Liver (tissue), 3 donors: ENCODE data around the gene SRRM1.

Experiments
- EGR1 ChIP-seq, 2 donors: IDR thresholded peaks; 2 replicates each; pipeline ENCODE4 v1.6.1; 2016 to 2018; ENCODE audit warnings: antibody characterized with exemption in 2 of 2, low read depth in 2 of 2
- TF ChIP-seq, protein P1 (sequence below): fragments of 150-350 bp; IDR thresholded peaks from 2 replicates; pipeline ENCODE4 v1.5.1; 2017; ENCODE audit warnings: improper control_type of control experiment, low read depth, low read length; ENCODE audit not compliant: missing input control
- donor health status: healthy.
- donor health status: healthy.

DNA sequence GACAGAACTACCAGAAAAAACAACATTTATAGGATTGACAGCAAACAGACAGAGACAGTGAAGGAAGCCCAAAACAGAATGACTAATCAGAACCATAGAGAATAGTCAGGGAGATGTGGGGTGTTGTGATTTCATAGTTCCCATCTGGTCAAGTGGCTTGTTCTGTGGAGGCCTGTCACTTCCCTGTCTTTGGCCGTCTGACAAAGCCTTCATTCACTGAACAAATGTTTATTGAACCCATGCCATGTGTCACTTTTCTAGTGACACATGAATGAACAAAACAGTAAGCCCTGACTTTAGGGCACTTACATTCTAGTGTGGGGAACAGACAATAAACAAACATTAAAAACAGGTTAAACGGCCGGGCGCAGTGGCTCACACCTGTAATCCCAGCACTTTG, 3.2 kb upstream of the SRRM1 start:
- no peak for TF ChIP-seq EGR1 (IDR thresholded peaks at IDR 0.05; ENCODE audit: low read depth in 2 of 2)
- TF ChIP-seq, protein P1, sequence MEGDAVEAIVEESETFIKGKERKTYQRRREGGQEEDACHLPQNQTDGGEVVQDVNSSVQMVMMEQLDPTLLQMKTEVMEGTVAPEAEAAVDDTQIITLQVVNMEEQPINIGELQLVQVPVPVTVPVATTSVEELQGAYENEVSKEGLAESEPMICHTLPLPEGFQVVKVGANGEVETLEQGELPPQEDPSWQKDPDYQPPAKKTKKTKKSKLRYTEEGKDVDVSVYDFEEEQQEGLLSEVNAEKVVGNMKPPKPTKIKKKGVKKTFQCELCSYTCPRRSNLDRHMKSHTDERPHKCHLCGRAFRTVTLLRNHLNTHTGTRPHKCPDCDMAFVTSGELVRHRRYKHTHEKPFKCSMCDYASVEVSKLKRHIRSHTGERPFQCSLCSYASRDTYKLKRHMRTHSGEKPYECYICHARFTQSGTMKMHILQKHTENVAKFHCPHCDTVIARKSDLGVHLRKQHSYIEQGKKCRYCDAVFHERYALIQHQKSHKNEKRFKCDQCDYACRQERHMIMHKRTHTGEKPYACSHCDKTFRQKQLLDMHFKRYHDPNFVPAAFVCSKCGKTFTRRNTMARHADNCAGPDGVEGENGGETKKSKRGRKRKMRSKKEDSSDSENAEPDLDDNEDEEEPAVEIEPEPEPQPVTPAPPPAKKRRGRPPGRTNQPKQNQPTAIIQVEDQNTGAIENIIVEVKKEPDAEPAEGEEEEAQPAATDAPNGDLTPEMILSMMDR = no peak
